HK-2 (cell line): ENCODE measurements around the gene SREK1IP1.
"Not testable (repeated sequence)": the region's sequence is repeated elsewhere in the genome, so short reads cannot be mapped to it uniquely, and the experiment has no call there.

Source experiments
- DNase-seq: peaks from one replicate; pipeline ENCODE4 v3.0.0-alpha.2; 2018; ENCODE audit not compliant: unreplicated experiment

Gene SREK1IP1

GRCh38 chr5:64765804-64766504 lies 2.5 kb downstream of the SREK1IP1 start:
- no peak for DNase-seq

DNA sequence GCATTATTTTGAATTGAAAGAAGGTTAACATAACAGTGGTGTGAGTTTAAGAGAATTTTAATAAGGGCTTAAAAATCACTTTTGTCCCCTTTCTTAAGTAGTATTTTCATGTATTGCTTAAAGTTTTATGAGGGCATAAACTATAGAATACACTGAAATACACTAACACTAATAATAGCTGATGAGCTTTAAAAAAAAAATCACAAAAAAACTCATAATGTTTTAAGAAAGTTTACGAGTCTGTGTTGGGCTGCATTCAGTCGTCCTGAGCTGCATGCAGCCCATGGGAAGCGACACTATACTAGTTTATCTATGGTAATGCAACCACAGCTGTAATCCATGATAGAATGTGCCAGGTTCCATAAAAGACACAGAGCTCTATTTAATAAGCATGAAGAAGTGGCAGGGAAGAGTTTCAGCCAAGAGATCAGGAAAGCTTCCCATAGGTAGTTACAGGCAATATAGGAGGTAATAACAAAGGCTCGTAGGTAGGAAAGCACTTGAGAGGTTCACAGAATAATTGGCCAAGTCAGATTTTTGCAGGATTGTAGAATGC lies 4.5 kb downstream of the SREK1IP1 start:
- DNase-seq: no peak

- DNase-seq: no peak
These were observed 8.4 kb downstream of the SREK1IP1 start for GRCh38 chr5:64759960-64760660.

DNA sequence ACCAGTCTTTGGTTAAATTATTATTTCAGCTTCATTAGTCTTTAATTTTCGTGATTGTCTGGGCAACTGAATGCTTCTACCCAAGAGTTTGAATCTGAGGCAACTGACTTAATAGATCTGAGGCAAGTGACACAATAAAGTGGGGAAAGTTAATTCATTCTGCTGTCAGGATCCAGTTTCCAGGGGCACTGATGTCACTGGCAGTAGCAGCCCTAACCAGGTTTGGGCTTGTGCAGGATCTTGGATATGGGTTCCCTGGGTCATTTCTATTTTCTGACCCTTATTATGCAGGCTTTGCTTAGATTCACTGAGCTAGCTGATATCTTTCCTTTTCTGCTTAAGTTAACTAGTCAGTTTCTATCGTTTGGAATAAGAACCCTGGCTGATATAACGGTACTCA lies 9.6 kb downstream of the SREK1IP1 start:
- no peak for DNase-seq

GRCh38 chr5:64754066-64754465 lies 14.4 kb downstream of the SREK1IP1 start:
- DNase-seq: no peak

GRCh38 chr5:64749385-64749784 lies 19.1 kb downstream of the SREK1IP1 start:
- DNase-seq: no peak

- no peak for DNase-seq
These were observed 22.0 kb downstream of the SREK1IP1 start for GRCh38 chr5:64746446-64746845.

DNA sequence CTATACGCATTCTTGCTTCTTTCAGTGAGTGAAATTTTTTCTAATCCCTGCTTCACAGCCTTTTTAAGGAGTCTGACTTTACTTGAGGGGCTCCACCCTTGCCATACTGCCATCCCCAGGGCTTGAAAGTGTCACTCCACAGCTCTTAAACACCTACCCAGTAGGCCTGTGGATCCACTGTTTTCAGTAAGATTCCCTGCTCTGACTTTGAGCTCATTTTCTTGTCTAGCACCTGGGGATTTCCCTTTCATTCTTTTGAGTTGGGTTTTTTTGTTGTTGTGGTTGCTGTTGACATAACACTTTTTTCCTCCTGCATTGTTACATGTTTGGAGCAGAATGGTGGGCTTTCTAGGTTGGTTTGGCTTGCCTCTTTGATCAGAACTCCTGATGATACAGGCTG lies 23.6 kb downstream of the SREK1IP1 start:
- no peak for DNase-seq

GRCh38 chr5:64742821-64743220 lies 25.7 kb downstream of the SREK1IP1 start:
- no peak for DNase-seq

- no peak for DNase-seq
These were observed 26.1 kb downstream of the SREK1IP1 start for GRCh38 chr5:64742411-64742810.

DNA sequence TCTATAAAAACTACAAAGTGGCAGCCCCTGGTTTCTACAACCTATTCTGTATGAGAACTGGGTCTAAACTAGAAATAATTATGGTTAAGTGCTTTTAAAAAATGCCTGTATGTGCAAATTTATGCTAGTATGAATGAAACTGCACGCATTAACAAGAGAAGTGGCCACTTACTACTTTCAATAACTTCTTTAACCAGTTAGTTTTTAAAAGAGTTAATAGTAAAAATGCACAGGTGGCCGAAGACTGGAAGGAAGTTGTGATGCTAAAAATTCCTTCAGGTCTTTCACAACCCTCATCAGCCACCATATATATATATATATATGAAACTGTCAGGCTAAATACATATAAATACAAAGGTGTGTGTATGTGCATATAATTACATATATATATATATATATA lies 41.3 kb downstream of the SREK1IP1 start:
- DNase-seq: no peak

DNA sequence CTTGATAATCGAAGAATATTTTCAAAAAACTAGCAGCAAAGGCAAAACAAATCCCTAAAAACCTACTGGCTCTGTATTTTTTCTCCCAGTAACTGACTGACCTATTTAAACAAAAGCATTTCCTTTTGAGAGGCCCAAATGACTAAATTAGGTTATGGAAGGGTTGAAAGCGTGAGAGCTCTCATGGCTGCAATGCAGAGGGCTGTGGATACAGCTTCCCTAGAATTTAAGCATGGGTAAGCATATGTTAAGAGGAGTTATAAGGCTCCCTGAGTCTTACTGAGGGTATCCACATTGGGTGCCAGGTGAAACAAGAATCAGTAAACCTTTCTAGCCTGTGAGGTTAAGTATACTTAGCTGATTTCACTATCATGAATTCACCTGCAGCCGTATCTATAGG lies 45.9 kb downstream of the SREK1IP1 start:
- DNase-seq: no peak

GRCh38 chr5:64714495-64714894 lies 54.0 kb downstream of the SREK1IP1 start:
- not testable (repeated sequence) for DNase-seq

GRCh38 chr5:64707191-64707590 lies 61.3 kb downstream of the SREK1IP1 start:
- no peak for DNase-seq

- DNase-seq: not testable (repeated sequence)
These were observed 62.4 kb downstream of the SREK1IP1 start for GRCh38 chr5:64706074-64706473.

GRCh38 chr5:64700765-64701164 lies 67.7 kb downstream of the SREK1IP1 start:
- DNase-seq: no peak

GRCh38 chr5:64696414-64696813 lies 72.1 kb downstream of the SREK1IP1 start:
- not testable (repeated sequence) for DNase-seq

- peak; percentile 4 for DNase-seq
These were observed 74.9 kb downstream of the SREK1IP1 start for GRCh38 chr5:64693636-64694035.

DNA sequence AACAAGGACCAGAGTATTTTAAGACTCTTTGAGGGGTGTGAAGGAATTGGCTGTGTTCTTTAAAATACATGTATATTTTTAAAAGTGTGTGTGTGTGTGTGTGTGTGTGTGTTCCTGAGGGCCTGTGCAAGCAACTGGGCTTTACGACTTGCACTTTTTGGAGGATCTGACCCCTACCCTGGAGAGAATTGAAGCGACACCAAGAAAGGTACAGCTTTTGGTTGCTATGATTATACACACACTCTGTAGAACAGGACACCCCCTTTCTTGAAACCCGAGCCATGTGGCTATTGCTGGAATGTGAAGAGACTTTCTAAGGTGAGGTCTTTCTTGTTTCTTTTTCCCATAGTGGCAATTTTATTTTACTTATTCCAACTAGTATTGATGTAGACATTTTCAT lies 77.2 kb downstream of the SREK1IP1 start:
- no peak for DNase-seq

- no peak for DNase-seq
These were observed 77.9 kb downstream of the SREK1IP1 start, which contains the start of gene SHISAL2B for GRCh38 chr5:64690417-64691151. TSS of gene SHISAL2B (plus strand) at chr5:64690503. CDS start at chr5:64690624, 121 bp downstream.

GRCh38 chr5:64690104-64690416 lies 78.4 kb downstream of the SREK1IP1 start:
- no peak for DNase-seq

GRCh38 chr5:64688965-64689364 lies 79.5 kb downstream of the SREK1IP1 start:
- DNase-seq: no peak

- no peak for DNase-seq
These were observed 80.1 kb downstream of the SREK1IP1 start for GRCh38 chr5:64688391-64688790.
